Ishikawa (cell line): ENCODE measurements around the gene ATG101.

Experiments
- CEBPB ChIP-seq: IDR thresholded peaks from 2 replicates; pipeline ENCODE4 v1.6.1; 2012
- CREB1 ChIP-seq: IDR thresholded peaks from 2 replicates; pipeline ENCODE4 v1.6.1; 2012; ENCODE audit warnings: low read depth
- EGR1 ChIP-seq: IDR thresholded peaks from 2 replicates; pipeline ENCODE4 v1.6.1; 2012
- EP300 ChIP-seq: IDR thresholded peaks from 2 replicates; pipeline ENCODE4 v1.6.1; 2012; ENCODE audit warnings: borderline replicate concordance
- FOXM1 ChIP-seq: IDR thresholded peaks from 2 replicates; pipeline ENCODE4 v1.6.1; 2012; ENCODE audit warnings: low read depth, borderline replicate concordance
- MAX ChIP-seq: IDR thresholded peaks from 2 replicates; pipeline ENCODE4 v1.6.1; 2012
- NFIC ChIP-seq: IDR thresholded peaks from 2 replicates; pipeline ENCODE4 v1.6.1; 2012
- RAD21 ChIP-seq: IDR thresholded peaks from 2 replicates; pipeline ENCODE4 v1.6.1; 2012; ENCODE audit warnings: low read depth
- TAF1 ChIP-seq: IDR thresholded peaks from 2 replicates; pipeline ENCODE4 v1.6.1; 2012; ENCODE audit warnings: low read depth, mild to moderate bottlenecking
- TCF12 ChIP-seq: IDR thresholded peaks from 2 replicates; pipeline ENCODE4 v1.6.1; 2012; ENCODE audit warnings: low read depth
- TEAD4 ChIP-seq: IDR thresholded peaks from 2 replicates; pipeline ENCODE4 v1.6.1; 2012
- YY1 ChIP-seq: IDR thresholded peaks from 2 replicates; pipeline ENCODE4 v1.6.1; 2012; ENCODE audit warnings: low read depth
- ZBTB7A ChIP-seq: IDR thresholded peaks from 2 replicates; pipeline ENCODE4 v1.6.1; 2012; ENCODE audit warnings: low read depth
- TF ChIP-seq, protein P1 (sequence below): IDR thresholded peaks from 2 replicates; pipeline ENCODE4 v1.6.1; 2012; ENCODE audit warnings: low read depth, mild to moderate bottlenecking
- TF ChIP-seq, protein P2 (sequence below): IDR thresholded peaks from 2 replicates; pipeline ENCODE4 v1.6.1; 2012

ATG101 gene

DNA sequence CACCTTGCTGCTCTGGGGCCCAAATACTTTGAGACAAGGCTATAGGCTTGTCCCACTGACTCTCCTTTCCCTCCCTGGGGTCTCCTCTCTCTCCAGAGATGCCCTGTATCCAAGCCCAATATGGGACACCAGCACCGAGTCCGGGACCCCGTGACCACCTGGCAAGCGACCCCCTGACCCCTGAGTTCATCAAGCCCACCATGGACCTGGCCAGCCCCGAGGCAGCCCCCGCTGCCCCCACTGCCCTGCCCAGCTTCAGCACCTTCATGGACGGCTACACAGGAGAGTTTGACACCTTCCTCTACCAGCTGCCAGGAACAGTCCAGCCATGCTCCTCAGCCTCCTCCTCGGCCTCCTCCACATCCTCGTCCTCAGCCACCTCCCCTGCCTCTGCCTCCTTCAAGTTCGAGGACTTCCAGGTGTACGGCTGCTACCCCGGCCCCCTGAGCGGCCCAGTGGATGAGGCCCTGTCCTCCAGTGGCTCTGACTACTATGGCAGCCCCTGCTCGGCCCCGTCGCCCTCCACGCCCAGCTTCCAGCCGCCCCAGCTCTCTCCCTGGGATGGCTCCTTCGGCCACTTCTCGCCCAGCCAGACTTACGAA, 15.4 kb upstream of the ATG101 start:
- no peak for TF ChIP-seq EGR1
- TF ChIP-seq MAX, result no peak
- TF ChIP-seq FOXM1, result no peak
- no peak for TF ChIP-seq RAD21
- TF ChIP-seq TCF12, result no peak
- no peak for TF ChIP-seq NFIC
- no peak for TF ChIP-seq ZBTB7A
- no peak for TF ChIP-seq TAF1
- TF ChIP-seq CEBPB, result no peak
- no peak for TF ChIP-seq CREB1
- no peak for TF ChIP-seq EP300
- no peak for TF ChIP-seq YY1
- no peak for TF ChIP-seq TEAD4
- TF ChIP-seq, protein P1, sequence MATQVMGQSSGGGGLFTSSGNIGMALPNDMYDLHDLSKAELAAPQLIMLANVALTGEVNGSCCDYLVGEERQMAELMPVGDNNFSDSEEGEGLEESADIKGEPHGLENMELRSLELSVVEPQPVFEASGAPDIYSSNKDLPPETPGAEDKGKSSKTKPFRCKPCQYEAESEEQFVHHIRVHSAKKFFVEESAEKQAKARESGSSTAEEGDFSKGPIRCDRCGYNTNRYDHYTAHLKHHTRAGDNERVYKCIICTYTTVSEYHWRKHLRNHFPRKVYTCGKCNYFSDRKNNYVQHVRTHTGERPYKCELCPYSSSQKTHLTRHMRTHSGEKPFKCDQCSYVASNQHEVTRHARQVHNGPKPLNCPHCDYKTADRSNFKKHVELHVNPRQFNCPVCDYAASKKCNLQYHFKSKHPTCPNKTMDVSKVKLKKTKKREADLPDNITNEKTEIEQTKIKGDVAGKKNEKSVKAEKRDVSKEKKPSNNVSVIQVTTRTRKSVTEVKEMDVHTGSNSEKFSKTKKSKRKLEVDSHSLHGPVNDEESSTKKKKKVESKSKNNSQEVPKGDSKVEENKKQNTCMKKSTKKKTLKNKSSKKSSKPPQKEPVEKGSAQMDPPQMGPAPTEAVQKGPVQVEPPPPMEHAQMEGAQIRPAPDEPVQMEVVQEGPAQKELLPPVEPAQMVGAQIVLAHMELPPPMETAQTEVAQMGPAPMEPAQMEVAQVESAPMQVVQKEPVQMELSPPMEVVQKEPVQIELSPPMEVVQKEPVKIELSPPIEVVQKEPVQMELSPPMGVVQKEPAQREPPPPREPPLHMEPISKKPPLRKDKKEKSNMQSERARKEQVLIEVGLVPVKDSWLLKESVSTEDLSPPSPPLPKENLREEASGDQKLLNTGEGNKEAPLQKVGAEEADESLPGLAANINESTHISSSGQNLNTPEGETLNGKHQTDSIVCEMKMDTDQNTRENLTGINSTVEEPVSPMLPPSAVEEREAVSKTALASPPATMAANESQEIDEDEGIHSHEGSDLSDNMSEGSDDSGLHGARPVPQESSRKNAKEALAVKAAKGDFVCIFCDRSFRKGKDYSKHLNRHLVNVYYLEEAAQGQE, result no peak
- TF ChIP-seq, protein P2, sequence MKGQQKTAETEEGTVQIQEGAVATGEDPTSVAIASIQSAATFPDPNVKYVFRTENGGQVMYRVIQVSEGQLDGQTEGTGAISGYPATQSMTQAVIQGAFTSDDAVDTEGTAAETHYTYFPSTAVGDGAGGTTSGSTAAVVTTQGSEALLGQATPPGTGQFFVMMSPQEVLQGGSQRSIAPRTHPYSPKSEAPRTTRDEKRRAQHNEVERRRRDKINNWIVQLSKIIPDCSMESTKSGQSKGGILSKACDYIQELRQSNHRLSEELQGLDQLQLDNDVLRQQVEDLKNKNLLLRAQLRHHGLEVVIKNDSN, result no peak

- TF ChIP-seq RAD21, result no peak
- no peak for TF ChIP-seq CREB1
- no peak for TF ChIP-seq ZBTB7A
- TF ChIP-seq FOXM1, result no peak
- TF ChIP-seq TEAD4, result no peak
- TF ChIP-seq, protein P2, result no peak
- no peak for TF ChIP-seq NFIC
- no peak for TF ChIP-seq TAF1
Observed at GRCh38 chr12:52054833-52055730, 14.7 kb upstream of the ATG101 start.

- TF ChIP-seq FOXM1 (no peak), EP300 (no peak), YY1 (no peak), RAD21 (no peak), MAX (no peak), TEAD4 (no peak), CREB1 (no peak), TAF1 (no peak), NFIC (no peak), ZBTB7A (no peak), TCF12 (no peak), CEBPB (no peak)
- TF ChIP-seq, protein P2, result no peak
- TF ChIP-seq, protein P1, result no peak
Observed at GRCh38 chr12:52055731-52056711, 13.8 kb upstream of the ATG101 start.

GRCh38 chr12:52056801-52057637, 12.8 kb upstream of the ATG101 start:
- no peak for TF ChIP-seq FOXM1
- no peak for TF ChIP-seq TEAD4
- TF ChIP-seq EGR1, result no peak
- TF ChIP-seq TCF12, result no peak
- TF ChIP-seq NFIC, result no peak
- no peak for TF ChIP-seq YY1
- TF ChIP-seq CEBPB, result no peak
- no peak for TF ChIP-seq CREB1
- TF ChIP-seq RAD21, result no peak
- TF ChIP-seq, protein P1, result no peak
- TF ChIP-seq TAF1, result no peak
- no peak for TF ChIP-seq MAX
- TF ChIP-seq, protein P2, result no peak
